Stimulated activated CD4-positive, alpha-beta T cell treated with anti-CD3 and anti-CD28 coated beads, TNF-alpha, amount 100 ng/mL, for 4 hours (primary cell): ENCODE measurements around the gene RAB40B.

Experiments
- DNase-seq, 3 experiments: peaks; one replicate each; pipeline ENCODE4 v3.0.0-alpha.2; 2020; ENCODE audit warnings: low read depth in 3 of 3

Gene RAB40B

DNA sequence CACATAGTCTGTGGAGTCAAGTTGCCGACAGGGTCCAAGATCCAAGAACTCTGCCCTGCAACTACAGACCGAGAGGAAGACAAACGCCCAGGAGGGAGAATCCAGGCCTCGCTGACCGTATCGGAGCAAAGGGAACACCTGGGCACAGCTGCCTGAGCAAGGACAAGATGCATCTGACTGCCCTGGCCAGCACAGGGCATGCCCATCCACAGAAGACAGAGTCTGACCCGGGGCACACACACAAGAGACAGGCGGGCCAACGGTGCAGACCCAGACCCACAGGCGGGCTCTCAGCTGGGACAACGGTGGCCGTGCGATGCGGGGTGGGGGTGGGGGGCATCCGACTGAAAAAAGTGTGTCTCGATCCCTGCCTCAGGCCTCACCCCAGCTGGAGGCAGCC lies 6.2 kb downstream of the RAB40B start:
- no peak for DNase-seq

GRCh38 chr17:82691714-82692113 lies 6.8 kb downstream of the RAB40B start:
- no peak for DNase-seq

- DNase-seq: no peak
These were observed 7.6 kb downstream of the RAB40B start for GRCh38 chr17:82690786-82691489.

- no peak for DNase-seq
These were observed 9.4 kb downstream of the RAB40B start for GRCh38 chr17:82689077-82689476.

- DNase-seq: no peak
These were observed 10.6 kb downstream of the RAB40B start for GRCh38 chr17:82687871-82688270.

DNA sequence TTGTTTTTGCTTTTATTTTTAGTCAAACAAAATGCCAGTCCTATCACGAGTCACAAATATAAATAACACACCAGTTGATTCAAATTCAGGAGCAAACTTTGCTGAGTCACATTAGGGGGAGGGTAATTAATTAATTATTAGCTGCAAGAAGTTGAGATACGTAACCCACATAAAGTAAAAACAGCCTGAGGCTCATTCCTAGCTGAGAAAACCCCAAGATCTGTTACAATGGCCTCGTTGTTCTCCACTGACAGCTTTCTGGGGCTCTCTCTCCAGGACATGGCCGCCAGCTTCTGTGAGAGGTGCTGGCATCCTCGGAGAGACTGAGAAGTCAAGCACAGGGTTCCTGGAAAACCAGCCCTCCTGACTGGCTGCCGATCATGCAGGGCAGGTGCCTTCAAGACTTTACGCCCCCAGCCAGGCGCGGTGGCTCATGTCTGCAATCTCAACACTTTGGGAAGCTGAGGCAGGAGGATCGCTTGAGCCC lies 11.1 kb downstream of the RAB40B start:
- no peak for DNase-seq

- DNase-seq: no peak
These were observed 11.9 kb downstream of the RAB40B start for GRCh38 chr17:82686366-82687324.

GRCh38 chr17:82685291-82685690 lies 13.2 kb downstream of the RAB40B start:
- no peak for DNase-seq

DNA sequence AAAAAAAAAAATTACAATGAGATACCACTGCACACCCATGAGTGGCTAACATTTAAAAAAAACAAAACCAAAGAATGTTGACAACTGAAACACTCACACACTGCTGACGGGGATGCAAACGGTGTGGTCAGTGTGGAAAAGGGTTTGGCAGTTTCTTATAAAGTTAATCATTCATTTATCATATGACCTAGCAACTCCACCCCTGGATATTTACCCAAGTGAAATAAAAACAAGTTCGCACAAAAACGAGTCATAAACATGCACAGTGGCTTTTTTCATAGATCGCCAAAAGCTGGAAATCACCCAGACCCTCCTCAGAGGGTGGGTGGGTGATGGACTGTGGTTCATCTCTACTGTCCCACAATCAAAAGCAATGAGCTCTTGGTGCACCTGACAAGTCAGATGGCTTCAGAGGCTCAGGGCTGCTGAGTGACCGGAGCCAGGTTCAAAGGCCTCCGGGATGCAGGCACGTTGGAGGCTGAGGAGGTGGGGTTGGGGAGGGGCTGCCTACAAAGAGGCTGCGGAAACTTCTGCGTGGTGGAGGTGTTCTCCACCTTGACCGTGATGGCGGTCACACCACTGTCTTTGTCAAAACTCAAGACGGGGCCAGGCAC lies 14.2 kb downstream of the RAB40B start:
- DNase-seq: no peak

DNA sequence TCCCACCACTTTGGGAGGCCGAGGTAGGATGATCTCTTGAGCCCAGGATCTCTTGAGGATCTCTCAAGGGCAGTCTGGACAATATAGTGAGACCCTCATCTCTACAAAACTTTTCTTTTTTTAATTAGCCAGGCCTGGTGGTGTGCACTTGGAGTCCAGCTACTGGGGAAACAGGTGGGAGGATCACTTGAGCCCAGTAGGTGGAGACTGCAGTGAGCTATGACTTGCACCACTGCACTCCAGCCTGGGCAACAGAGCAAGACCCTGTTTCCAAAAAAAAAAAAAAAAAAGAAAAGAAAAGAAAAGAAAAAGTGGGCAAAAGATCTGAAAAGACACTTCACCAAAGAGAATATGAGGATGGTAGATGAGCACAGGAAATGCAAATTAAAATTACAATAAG lies 15.0 kb downstream of the RAB40B start:
- no peak for DNase-seq

GRCh38 chr17:82681547-82681946 lies 17.0 kb downstream of the RAB40B start:
- no peak for DNase-seq

DNA sequence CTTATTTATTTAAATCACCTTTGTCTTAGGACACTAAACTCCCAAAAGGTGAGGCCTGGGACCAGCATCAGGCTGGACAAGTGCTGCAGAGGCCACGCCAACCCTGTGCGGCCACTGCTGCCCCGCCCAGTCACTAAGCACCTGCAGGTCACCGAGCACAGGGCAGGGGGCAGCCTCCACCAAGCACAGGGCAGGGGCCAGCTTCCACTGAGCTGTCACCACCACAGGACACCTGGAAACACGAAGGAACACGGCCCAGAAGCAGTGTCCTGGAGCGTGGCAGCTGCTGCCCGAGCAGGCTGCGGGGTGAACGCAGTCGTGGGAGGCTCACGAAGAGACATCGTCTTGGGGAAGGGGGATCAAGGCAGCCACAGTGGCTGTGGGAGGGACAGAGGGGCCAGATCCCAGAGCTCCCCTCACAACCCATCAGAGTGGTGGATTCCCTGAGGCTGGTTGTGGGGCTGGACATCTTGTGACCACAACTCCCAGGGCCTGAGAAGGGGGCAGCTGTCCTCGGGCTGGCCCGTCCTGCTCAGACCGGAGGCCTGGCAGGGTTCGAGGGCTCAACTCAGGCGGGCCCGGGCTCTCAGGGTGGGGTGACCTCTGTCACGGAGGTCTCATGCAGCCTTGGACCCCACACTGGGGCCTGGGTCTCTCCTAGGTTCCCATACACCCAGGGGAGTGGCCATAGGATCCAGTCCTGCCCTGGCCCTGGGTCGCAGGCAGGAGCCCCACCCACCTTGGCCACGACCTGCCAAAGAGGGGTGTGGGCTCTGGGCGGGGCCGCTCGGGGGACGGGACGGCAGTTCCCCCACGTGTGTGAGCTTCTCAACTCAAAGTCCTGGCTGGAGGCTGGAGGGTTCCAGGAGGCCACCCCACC lies 18.7 kb downstream of the RAB40B start:
- no peak for DNase-seq

DNA sequence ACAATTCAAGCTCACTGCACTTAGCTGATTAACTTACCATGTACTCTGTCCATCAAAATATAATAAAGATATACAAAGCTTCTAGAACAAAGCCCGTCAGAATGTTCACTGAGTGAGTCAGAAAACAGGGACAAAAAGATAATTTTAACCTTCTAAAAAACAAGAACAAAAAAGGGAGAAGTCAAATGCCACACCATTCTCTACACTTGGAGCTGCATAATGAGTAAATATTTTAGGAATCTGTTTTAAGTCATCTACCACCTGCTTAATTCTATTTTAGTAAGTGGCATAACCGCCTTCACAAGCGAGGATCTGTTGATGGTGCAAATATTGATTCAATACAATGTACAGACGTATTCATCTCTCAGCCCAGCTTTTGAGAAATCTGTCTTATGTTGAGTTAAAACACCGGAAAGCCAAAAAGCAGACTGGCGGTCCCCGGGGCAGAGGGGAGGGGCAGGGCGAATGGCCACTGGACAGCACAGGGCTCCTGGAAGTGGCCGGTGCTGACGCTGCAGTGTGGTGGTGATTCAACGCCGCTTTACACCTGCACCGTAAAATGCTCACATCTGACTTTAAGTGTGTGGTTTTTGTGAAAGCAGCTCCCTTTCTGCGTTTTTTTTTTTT lies 20.1 kb downstream of the RAB40B start:
- DNase-seq: no peak

DNA sequence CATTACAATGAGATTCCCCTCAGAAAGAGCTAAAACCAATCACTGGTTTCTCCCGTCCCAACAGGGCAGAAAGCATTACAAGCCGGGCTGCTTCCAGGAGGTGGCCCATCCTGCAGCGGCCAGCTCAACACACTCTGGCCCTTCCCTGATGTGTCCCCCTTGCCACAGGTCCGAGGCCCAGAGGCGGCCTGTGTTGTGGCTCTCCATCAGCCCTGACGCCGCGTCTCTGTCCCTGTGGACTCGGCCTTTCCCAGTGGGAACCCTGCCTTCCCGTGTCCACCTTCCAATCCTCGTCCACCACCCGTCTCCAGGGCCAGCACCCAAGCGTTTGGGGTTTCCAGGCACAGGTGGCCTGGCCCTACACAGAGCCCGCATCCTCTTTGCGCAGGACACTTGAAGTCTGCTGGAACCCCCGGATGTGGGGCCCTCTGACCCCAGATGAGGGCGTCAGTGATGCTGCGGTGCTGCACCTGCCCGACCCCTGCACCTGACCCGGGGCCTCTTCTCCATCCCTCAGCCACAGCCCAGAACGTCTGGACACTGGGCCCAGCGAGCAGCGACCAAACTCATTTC lies 21.1 kb downstream of the RAB40B start:
- no peak for DNase-seq

GRCh38 chr17:82675476-82676245 lies 22.8 kb downstream of the RAB40B start:
- DNase-seq: no peak

GRCh38 chr17:82674656-82675475 lies 23.6 kb downstream of the RAB40B start:
- DNase-seq: no peak

GRCh38 chr17:82670661-82671450 lies 27.6 kb downstream of the RAB40B start:
- DNase-seq: no peak

GRCh38 chr17:82668631-82669099 lies 29.8 kb downstream of the RAB40B start:
- DNase-seq: no peak
